GM18909 (cell line): ENCODE data around the gene NOP58.
"Not testable (repeated sequence)": the region's sequence is repeated elsewhere in the genome, so short reads cannot be mapped to it uniquely, and the experiment has no call there.

ENCODE experiments used
- ATAC-seq: cut with Tn5 transposase; IDR thresholded peaks from one replicate; pipeline ENCODE4 v1.9.1; 2021; ENCODE audit warnings: mild to moderate bottlenecking; ENCODE audit not compliant: unreplicated experiment, poor library complexity

The NOP58 gene

GRCh38 chr2:202265467-202266277 is at the start of gene NOP58:
NOP58 (plus strand) TSS chr2:202265763; CDS start chr2:202265942, 179 bp downstream.
- ATAC-seq = peak; percentile 89

DNA sequence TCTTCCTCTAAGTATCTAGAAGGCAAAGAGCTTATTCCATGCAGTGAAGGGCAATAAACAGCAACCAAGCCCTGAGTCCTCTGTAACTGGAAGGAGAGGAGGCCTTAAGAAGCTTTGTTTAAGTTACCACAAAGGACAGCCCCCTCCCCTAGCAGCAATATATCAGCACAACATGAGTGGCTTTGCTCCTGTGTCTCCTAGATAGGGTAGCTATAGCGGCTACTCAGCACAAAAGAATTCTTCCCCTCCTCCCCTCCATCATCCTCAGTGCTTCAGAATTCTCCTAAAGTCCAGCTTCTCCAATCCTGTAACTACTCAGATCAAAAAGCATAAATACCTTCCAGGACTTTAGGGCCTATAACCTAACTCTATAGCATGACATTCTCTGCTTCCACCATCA is 43.7 kb upstream of the NOP58 start:
- ATAC-seq = no peak

DNA sequence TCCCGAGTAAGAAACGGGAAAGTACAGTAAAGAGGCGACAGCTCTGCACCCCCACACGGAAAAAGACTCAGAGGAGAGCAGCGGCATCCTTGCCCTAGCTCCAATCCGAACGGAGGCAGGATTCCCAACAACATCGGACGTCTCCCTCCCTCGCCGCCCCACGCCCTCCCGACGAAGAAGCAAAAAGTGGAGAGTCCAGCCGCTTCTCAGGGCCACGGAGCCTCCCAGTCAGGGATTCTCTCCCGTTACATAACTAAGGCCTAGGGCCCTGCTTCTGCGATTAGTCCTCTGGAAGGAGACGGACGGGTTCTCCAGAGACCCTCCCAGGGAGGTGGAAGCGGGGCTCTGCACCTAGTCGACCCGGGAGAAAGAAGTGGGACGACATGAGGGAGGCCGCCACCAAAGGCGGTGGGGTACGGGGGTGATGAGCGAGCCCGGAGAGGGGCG is 27.8 kb upstream of the NOP58 start:
- peak; percentile 38 for ATAC-seq

DNA sequence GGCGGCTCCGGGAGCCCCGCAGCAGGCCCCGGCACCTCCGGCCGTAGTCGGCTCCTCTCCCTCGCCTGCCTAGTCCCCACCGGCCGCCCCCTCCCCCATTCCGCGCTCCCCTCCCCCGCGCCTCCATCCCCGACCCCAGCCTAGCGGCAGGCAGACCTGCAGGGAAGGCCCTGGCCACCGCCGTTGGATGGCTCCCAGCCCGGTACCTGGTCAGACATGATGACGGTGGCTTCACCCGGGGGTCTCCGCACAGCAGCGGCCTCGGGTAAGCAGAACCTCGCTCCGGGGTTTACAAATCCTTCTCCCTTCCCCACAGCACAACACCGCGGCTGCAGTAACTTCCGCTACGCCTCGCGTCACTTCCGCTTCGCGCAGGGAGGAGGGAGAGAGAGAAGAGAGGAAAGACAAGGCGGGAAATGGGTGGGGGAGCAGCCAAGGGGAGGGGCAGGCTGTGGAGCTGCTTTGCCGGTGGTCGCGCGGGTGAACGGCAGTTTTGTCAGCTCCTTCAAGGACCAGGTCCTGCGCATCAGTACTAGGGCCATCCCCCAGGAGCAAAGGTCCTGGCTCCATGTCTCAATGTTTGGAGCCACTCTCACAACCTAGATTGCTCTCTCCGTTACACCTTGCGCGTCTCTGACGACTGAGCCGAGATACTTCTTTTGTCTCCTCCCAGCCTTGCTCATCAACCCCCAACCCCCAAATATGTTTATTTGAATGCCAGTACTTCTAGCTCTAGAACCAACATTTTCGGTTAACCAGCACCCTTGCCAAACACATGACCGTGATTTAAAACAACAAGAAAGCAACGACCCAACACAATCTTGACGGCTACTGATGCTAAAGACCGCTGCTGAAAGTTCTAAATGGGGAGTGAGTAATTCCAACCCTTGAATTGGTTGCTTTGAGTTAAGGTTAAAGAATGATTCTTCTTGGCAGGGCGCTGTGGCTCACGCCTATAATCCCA is 27.0 kb upstream of the NOP58 start, which contains the start of gene SUMO1:
TSS of gene SUMO1 (minus strand) at position 364 of the 964 bp plus-strand sequence. CDS start at position 218, 146 bp downstream.
- ATAC-seq = peak; percentile 97

- ATAC-seq = not testable (repeated sequence)
Measured at GRCh38 chr2:202247710-202248109, 17.9 kb upstream of the NOP58 start.

DNA sequence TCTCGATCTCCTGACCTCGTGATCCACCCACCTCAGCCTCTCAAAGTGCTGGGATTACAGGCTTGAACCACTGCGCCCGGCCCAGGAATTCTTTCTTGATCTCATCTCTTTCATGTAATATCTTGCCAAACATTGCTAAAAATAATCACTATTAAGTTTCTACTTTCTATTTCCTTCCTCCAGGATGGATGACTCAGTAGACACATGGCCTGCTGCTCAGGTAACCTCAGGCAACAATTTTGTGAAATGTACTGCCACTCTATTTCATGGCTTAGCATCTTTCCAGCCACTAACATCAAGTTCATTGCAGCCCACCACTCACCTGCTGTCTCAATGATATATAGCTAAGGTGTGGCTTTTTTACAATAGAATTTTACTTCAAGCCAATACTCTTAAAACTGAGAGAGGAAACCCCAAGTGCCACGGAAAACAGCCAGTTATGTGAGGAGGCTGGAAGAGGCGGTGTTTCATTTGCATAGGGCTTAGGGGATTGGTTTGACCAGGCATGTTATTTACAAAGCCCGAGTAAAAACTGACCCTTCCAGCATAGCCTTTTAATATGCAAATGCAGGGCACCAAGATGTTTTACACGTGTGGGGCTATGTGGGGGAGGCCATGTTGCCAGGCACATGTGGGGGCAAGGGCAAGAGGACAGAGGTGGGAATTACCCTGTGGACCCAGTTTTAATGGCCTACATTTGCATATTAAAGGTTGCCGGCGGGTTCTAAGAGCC is 15.9 kb upstream of the NOP58 start:
- no peak for ATAC-seq

DNA sequence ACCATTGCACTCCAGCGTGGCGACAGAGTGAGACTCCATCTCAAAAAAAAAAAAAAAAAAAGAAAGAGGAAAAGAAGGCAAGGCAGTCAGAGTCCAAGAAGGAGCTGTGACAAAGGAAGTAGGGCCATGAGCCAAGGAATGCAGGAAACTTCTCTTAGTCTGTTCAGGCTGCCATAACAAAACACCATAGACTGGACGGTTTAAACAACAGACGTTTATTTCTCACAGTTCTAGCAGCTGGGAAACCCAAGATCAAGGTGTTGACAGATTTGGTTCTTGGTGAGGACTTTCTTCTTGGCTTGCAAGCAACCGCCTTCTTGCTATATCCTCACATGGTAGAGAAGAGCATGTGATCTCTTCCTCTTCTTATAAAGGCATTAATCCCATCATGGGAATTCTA is 14.1 kb upstream of the NOP58 start:
- ATAC-seq = no peak

- ATAC-seq = no peak
Measured at GRCh38 chr2:202261531-202261930, 4.0 kb upstream of the NOP58 start.

GRCh38 chr2:202267495-202267894 is 1.9 kb downstream of the NOP58 start:
- no peak for ATAC-seq

- ATAC-seq = no peak
Measured at GRCh38 chr2:202269585-202269984, 4.0 kb downstream of the NOP58 start.

DNA sequence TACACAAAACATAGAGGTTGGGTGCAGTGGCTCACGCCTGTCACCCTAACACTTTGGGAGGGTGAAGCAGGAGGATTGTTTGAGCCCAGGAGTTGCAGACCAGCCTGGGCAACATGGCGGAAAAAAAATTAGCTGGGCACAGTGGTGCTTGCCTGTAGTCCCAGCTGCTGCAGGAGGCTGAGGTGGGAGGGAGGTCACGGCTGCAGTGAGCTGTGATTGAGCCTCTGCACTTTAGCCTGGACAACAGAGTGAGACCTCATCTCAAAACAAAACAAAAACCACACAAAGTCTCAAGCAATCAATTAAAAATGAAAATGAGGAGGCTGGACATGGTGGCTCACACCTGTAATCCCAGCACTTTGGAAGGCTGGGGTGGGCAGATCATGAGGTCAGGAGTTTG is 4.9 kb downstream of the NOP58 start:
- no peak for ATAC-seq

- ATAC-seq = not testable (repeated sequence)
Measured at GRCh38 chr2:202276078-202276720, 10.6 kb downstream of the NOP58 start.

DNA sequence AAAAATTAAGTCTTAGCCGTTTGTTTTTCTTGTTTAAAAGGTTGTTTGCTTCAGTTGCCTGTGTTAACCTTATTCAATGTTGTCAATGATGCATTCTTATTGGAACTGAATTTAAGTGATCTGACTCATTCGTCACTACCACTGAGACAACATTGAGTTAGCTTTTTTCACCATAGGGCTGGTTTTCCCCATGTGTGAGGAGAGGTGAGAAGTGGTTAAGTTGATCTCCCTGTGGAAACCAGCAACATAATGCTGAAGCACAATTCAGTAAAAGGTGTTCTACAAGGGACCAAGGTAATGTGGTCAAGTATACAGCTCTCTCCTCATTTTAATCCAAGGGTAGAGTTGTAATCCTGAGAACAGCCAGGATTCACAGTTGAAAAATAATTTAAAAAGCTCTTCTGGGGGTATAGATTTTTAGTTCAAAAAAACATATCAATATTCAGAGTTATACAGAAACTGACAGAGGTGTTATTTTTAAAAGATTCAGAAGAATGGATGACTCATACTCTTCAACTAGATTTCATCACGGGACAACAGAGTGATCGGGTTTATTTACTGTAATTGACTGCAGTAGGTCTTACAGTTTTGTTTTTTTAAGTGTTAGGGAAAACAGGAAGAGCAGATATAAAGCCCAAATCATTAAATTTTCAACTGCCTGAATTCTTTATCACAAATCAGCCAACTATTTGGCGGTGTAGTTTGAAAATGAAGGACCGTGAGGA is 12.6 kb downstream of the NOP58 start:
- no peak for ATAC-seq

- no peak for ATAC-seq
Measured at GRCh38 chr2:202278944-202279343, 13.4 kb downstream of the NOP58 start.

DNA sequence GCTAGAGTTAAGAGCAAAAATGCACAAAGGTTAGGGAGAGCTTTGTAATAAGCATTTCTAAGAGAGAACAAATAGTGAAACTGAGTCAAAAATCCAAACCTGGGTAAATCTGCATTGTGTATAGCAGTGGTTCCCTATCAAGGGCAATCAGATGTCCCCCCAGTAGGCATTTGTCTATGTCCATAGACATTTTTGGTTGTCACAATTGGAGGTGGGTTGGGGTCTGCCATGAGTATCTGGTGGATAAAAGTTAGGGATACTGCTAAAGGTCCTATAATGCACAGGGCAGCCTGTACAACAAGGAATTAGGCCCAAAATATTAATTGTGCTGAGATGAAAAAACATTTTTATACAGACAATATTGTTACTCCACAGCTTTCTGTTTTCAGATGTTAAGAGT is 21.0 kb downstream of the NOP58 start:
- no peak for ATAC-seq

- no peak for ATAC-seq
Measured at GRCh38 chr2:202289394-202290204, 24.0 kb downstream of the NOP58 start.

DNA sequence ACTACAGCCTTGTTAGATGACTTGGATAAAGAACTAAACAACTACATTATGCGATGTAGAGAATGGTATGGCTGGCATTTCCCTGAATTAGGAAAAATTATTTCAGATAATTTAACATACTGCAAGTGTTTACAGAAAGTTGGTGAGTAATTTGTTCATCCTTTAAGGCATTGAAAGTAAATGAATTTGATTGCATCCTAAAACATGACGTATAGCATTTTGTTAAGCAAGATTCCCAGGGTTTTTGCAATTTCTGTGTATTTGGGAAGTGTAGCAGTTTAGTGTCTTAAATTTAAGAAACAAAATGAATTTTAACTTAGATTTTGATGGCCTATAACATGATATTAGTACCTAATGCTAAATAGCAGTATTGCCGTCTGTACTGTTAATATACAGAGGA is 24.8 kb downstream of the NOP58 start:
- no peak for ATAC-seq

DNA sequence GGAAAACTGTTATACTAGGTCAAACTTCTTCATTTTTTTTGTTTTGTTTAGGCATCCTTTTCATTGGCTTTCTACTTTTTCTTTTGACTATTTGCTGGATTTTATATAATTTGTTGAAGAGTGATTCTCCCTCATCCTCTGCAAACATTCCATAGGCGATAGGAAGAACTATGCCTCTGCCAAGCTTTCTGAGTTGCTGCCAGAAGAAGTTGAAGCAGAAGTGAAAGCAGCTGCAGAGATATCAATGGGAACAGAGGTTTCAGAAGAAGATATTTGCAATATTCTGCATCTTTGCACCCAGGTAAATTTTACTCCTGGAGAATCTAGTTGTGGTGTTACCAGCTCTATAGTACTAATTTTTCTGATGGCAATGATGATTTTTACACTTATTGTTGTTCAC is 25.4 kb downstream of the NOP58 start:
- ATAC-seq = no peak
